Tibial artery (tissue), 4 donors: ENCODE results near the gene HMGCLL1.

Source experiments
- DNase-seq, 2 donors: peaks; one replicate each; pipeline ENCODE4 v3.0.0-alpha.2; 2019
- H3K27ac ChIP-seq, 2 donors: fragments of 200-600 bp; sonication (generic) in 1 of 2; 1 replicate in 1 of 2; 2 replicates in 1 of 2; pipeline ENCODE4 v1.5.1; 2018 to 2019; ENCODE audit warnings: mild to moderate bottlenecking in 1 of 2
- H3K27me3 ChIP-seq, 2 donors: fragments of 200-600 bp; sonication (generic) in 1 of 2; one replicate each; pipeline versions ENCODE4 v1.5.1 to v1.6.0; 2016 to 2019
- H3K36me3 ChIP-seq, 3 donors: fragments of 200-600 bp; sonication (generic) in 2 of 3; one replicate each; pipeline ENCODE4 v1.5.1; 2016 to 2019; ENCODE audit warnings: mild to moderate bottlenecking in 2 of 3
- H3K4me1 ChIP-seq, 4 donors: fragments of 200-600 bp; sonication (generic) in 2 of 4; 1 replicate in 3 of 4; 2 replicates in 1 of 4; pipeline ENCODE4 v1.5.1; 2016 to 2019
- H3K4me3 ChIP-seq, 2 donors: fragments of 200-600 bp; sonication (generic) in 1 of 2; 1 replicate in 1 of 2; 2 replicates in 1 of 2; pipeline ENCODE4 v1.5.1; 2018 to 2019; ENCODE audit warnings: mild to moderate bottlenecking in 2 of 2
- H3K9me3 ChIP-seq, 3 donors: fragments of 200-600 bp; sonication (generic) in 1 of 3; one replicate each; pipeline ENCODE4 v1.5.1; 2016 to 2019
- CTCF ChIP-seq, 2 experiments: fragments of 200-600 bp in 1 of 2; fragments of 450-650 bp in 1 of 2; IDR thresholded peaks; one replicate each; pipeline ENCODE4 v1.5.1; 2017 to 2019; ENCODE audit warnings: antibody characterized with exemption in 2 of 2, mild to moderate bottlenecking in 1 of 2, moderate library complexity in 1 of 2
- intact Hi-C: fragments of 100-400 bp; cut with DNase I; formaldehyde crosslinking; loops from one replicate; pipeline ENCODE4 v1.15.0; 2023; ENCODE audit warnings: low total_unique reads

Gene HMGCLL1

DNA sequence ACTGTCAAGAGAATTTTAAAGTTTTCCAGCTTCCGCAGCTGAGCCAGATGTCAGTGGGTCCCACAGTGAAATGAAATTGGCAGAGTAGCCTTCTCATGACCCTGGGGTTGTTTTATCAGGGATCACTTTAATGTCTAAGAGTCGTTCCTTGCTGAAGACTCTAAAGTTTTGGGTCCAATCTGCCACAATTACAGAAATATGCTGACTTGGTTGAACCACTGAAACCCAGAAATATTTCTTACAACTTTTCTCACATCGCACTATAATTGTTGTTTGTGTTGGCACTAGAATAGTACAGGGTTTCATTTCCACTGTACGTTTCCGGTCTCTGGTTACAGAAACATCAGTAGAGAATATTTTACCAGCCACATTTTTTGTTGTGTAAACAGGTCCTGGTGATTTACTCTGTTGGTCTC, 109.0 kb downstream of the HMGCLL1 start:
- Histone ChIP-seq H3K4me3 (no peak overlapping the region), H3K27ac (no peak overlapping the region), H3K4me1 (no peaks in the 10 kb centered on the region), H3K36me3 (no peaks in the 10 kb centered on the region), H3K9me3 (no peaks in the 10 kb centered on the region), H3K27me3 (no peaks in the 10 kb centered on the region)
- intact Hi-C loops, result no loop called here
- TF ChIP-seq CTCF (IDR thresholded peaks at IDR 0.05), result no peak
- DNase-seq, result no peak

GRCh38 chr6:55456016-55456415, 123.0 kb downstream of the HMGCLL1 start:
- no peak for TF ChIP-seq CTCF (IDR thresholded peaks at IDR 0.05)
- no peak overlapping the region for H3K27ac ChIP-seq
- no peak for DNase-seq

GRCh38 chr6:55450005-55450404, 129.0 kb downstream of the HMGCLL1 start:
- no peak for DNase-seq
- no peak for TF ChIP-seq CTCF (IDR thresholded peaks at IDR 0.05)
- Histone ChIP-seq H3K4me3 (no peak overlapping the region), H3K36me3 (no peaks in the 10 kb centered on the region), H3K4me1 (no peaks in the 10 kb centered on the region), H3K27ac (no peak overlapping the region), H3K9me3 (no peaks in the 10 kb centered on the region), H3K27me3 (no peaks in the 10 kb centered on the region)
- intact Hi-C loops, result no loop called here

More at GRCh38 chr6:55456016-55456415, 123.0 kb downstream of the HMGCLL1 start:
- intact Hi-C loops, result no loop called here
- no peaks in the 10 kb centered on the region for H3K27me3 ChIP-seq
- H3K4me3 ChIP-seq, result no peak overlapping the region
- no peaks in the 10 kb centered on the region for H3K36me3 ChIP-seq
- H3K9me3 ChIP-seq, result no peaks in the 10 kb centered on the region
- H3K4me1 ChIP-seq, result no peaks in the 10 kb centered on the region

DNA sequence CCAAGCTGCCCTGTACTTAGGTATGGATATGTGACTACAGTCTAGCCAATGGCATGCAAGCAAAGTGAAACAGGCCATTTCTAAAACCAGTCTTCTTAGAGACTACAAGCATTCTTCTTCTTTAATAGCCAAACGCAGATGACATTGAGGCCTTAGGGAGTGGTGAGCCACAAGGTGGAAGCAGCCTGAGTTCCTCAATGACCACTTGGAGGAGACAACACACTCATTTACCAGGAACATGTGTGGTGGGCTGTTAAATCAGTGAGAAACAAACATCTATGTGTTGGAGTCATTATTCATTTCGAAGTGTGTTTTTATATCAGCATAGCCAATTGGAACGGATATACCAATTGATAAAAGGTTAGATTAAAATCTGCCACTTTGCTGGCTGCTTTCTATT, 129.8 kb downstream of the HMGCLL1 start:
- intact Hi-C loops, result no loop called here
- Histone ChIP-seq H3K27me3 (no peaks in the 10 kb centered on the region), H3K4me1 (no peaks in the 10 kb centered on the region), H3K4me3 (no peak overlapping the region), H3K27ac (no peak overlapping the region), H3K9me3 (no peaks in the 10 kb centered on the region), H3K36me3 (no peaks in the 10 kb centered on the region)
- no peak for DNase-seq
- TF ChIP-seq CTCF (IDR thresholded peaks at IDR 0.05), result no peak

DNA sequence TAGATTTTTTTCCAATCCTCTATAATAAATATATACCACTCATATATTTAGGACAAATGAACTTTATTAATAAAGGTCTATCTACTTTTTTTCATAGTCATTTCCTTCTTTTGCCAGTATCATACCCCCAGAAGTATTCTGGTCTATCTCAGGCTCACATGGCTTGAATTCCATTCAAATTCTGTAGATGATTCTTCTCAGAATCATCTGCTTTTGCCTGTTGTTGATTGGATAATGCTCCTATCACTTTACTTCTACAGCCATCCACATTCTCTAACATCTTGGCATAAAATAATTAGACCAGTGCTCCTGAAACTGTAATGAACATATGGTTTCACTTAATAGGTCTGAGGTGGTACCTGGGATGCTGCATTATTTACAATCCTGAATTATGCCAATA, 130.5 kb downstream of the HMGCLL1 start:
- intact Hi-C loops, result no loop called here
- TF ChIP-seq CTCF (IDR thresholded peaks at IDR 0.05), result no peak
- H3K27ac ChIP-seq, result no peak overlapping the region

DNA sequence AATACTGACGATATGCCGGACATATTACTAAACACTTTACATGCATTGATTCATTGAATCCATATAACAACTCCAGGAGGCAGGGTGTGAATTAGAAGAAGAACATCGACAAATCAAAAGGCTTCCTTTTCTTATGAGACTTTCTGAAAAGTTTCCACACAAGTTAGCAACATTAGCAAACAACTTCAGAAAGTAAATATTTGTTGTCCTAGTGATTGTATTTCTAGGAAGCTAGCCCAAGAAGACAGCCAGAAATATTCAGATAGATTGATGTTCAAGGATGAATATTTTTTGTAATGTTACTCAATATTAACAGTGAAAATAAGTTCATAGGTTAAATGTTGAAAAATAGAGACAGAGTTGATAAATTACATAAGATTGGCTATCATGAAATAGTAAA, 131.1 kb downstream of the HMGCLL1 start:
- Histone ChIP-seq H3K36me3 (no peaks in the 10 kb centered on the region), H3K27me3 (no peaks in the 10 kb centered on the region), H3K4me3 (no peak overlapping the region), H3K4me1 (no peaks in the 10 kb centered on the region), H3K27ac (no peak overlapping the region), H3K9me3 (no peaks in the 10 kb centered on the region)
- no peak for DNase-seq
- intact Hi-C loops, result no loop called here
- TF ChIP-seq CTCF (IDR thresholded peaks at IDR 0.05), result no peak

More for the DNA sequence above, 130.5 kb downstream of the HMGCLL1 start:
- Histone ChIP-seq H3K27me3 (no peaks in the 10 kb centered on the region), H3K36me3 (no peaks in the 10 kb centered on the region), H3K9me3 (no peaks in the 10 kb centered on the region), H3K4me1 (no peaks in the 10 kb centered on the region), H3K4me3 (no peak overlapping the region)
- DNase-seq, result no peak
